SK-N-SH (cell line): Measurements from ENCODE around the gene CCNI2. TPM values are rescaled to one million over a fixed set of nuclear protein-coding genes. Genes with fewer than 3 reads are reported as not detected.

ENCODE experiments used
- CTCF ChIA-PET: fragments of 300-600, 350-600 bp; formaldehyde crosslinking; extraction: SDS; loops from one replicate; lab custom pipeline; 2021; lab: Yijun Ruan, JAX
- POLR2A ChIA-PET: fragments of 350-600 bp; sonication (Branson Sonifier 250); formaldehyde crosslinking; extraction: SDS; loops from one replicate; lab custom pipeline; 2020; ENCODE audit warnings: antibody characterized with exemption, inconsistent platforms; lab: Yijun Ruan, JAX
- DNase-seq: peaks from one replicate; pipeline ENCODE4 v3.0.0; 2012
- H2AFZ ChIP-seq: fragments of 200-600 bp; sonication (generic); 2 replicates; pipeline ENCODE4 v1.8.1; 2016; ENCODE audit warnings: antibody characterized with exemption, mild to moderate bottlenecking, low read depth
- H3F3A ChIP-seq: fragments of 200-600 bp; sonication (generic); replicated peaks from 2 replicates; pipeline ENCODE3; 2016; ENCODE audit warnings: antibody characterized with exemption, mild to moderate bottlenecking; ENCODE audit not compliant: insufficient read depth
- H3K27ac ChIP-seq, 2 experiments: fragments of 200-500 bp in 1 of 2; fragments of 200-600 bp in 1 of 2; sonication (Bioruptor generic) in 1 of 2; sonication (generic), shearing (Covaris generic) in 1 of 2; 2 replicates each; pipeline versions ENCODE4 v1.5.1 to v1.6.1; 2014 to 2016; ENCODE audit warnings: low read depth in 2 of 2, inconsistent platforms in 1 of 2, low read length in 1 of 2, mild to moderate bottlenecking in 1 of 2, mixed read lengths in 1 of 2
- H3K27me3 ChIP-seq: fragments of 200-600 bp; sonication (generic), shearing (Covaris generic); 2 replicates; pipeline ENCODE4 v1.6.1; 2016; ENCODE audit warnings: mixed run types; ENCODE audit not compliant: insufficient read depth
- H3K36me3 ChIP-seq, 2 experiments: fragments of 200-500 bp in 1 of 2; fragments of 200-600 bp in 1 of 2; sonication (Bioruptor generic) in 1 of 2; sonication (generic) in 1 of 2; replicated peaks in 1 of 2; 2 replicates each; pipeline versions ENCODE3 to v1.5.1; 2014 to 2016; ENCODE audit warnings: low read length in 1 of 2, mild to moderate bottlenecking in 1 of 2; ENCODE audit not compliant: insufficient read depth in 2 of 2, control insufficient read depth in 1 of 2
- H3K4me1 ChIP-seq, 2 experiments: fragments of 200-500 bp in 1 of 2; fragments of 200-600 bp in 1 of 2; sonication (Bioruptor generic) in 1 of 2; sonication (generic), shearing (Covaris generic) in 1 of 2; 2 replicates each; pipeline versions ENCODE4 v1.5.1 to v1.6.1; 2014 to 2016; ENCODE audit warnings: low read depth in 1 of 2, low read length in 1 of 2, mixed run types in 1 of 2; ENCODE audit not compliant: insufficient read depth in 2 of 2, control insufficient read depth in 1 of 2
- H3K4me2 ChIP-seq: fragments of 200-600 bp; sonication (generic), shearing (Covaris generic); 2 replicates; pipeline ENCODE4 v1.6.1; 2017; ENCODE audit warnings: mixed run types
- H3K4me3 ChIP-seq, 2 experiments: fragments of 200-500 bp in 1 of 2; fragments of 200-600 bp in 1 of 2; sonication (Bioruptor generic) in 1 of 2; sonication (generic), shearing (Covaris generic) in 1 of 2; 2 replicates each; pipeline versions ENCODE4 v1.5.1 to v1.8.1; 2014 to 2016; ENCODE audit warnings: low read depth in 2 of 2, inconsistent platforms in 1 of 2, low read length in 1 of 2, mild to moderate bottlenecking in 1 of 2, mixed read lengths in 1 of 2, moderate library complexity in 1 of 2
- H3K79me2 ChIP-seq: fragments of 200-600 bp; sonication (generic); 2 replicates; pipeline ENCODE4 v1.8.1; 2017; ENCODE audit warnings: mild to moderate bottlenecking; ENCODE audit not compliant: insufficient read depth
- H3K9ac ChIP-seq: fragments of 200-600 bp; sonication (generic); 2 replicates; pipeline ENCODE4 v1.6.1; 2017; ENCODE audit warnings: mixed run types
- H3K9me2 ChIP-seq: fragments of 200-600 bp; sonication (generic); 2 replicates; pipeline ENCODE4 v1.6.1; 2017; ENCODE audit warnings: mixed run types
- H3K9me3 ChIP-seq: fragments of 200-600 bp; sonication (generic); 2 replicates; pipeline ENCODE4 v1.6.1; 2017; ENCODE audit warnings: mixed run types, mild to moderate bottlenecking, moderate library complexity
- H4K20me1 ChIP-seq: fragments of 200-600 bp; sonication (generic); 2 replicates; pipeline ENCODE4 v1.6.1; 2017; ENCODE audit warnings: mild to moderate bottlenecking, mixed run types; ENCODE audit not compliant: insufficient read depth
- CHD2 ChIP-seq: fragments of 150-350 bp; IDR thresholded peaks from 2 replicates; pipeline ENCODE4 v1.6.1; 2018; ENCODE audit warnings: low read length; ENCODE audit not compliant: partially characterized antibody
- CTCF ChIP-seq: fragments of 200-600 bp; sonication (generic); IDR thresholded peaks from 2 replicates; pipeline ENCODE4 v1.6.1; 2017; ENCODE audit warnings: antibody characterized with exemption, mild to moderate bottlenecking, moderate library complexity
- ELF1 ChIP-seq: IDR thresholded peaks from 2 replicates; pipeline ENCODE4 v1.4.0; 2012
- EP300 ChIP-seq, 2 experiments: IDR thresholded peaks; 2 replicates each; pipeline versions ENCODE4 v1.4.0 to v1.6.1; 2012; ENCODE audit warnings: borderline replicate concordance in 1 of 2, low read depth in 1 of 2, low read length in 1 of 2
- EZH2phosphoT487 ChIP-seq: fragments of 200-600 bp; sonication (generic); IDR thresholded peaks from 2 replicates; pipeline ENCODE4 v1.6.1; 2017; ENCODE audit warnings: low read depth, mixed run types, mild to moderate bottlenecking, antibody characterized with exemption, moderate library complexity, borderline replicate concordance
- FOSL2 ChIP-seq: IDR thresholded peaks from 2 replicates; pipeline ENCODE4 v1.4.0; 2012; ENCODE audit warnings: low read depth, mild to moderate bottlenecking, moderate library complexity, borderline replicate concordance
- FOXM1 ChIP-seq: IDR thresholded peaks from 2 replicates; pipeline ENCODE4 v1.4.0; 2012; ENCODE audit warnings: low read depth, mild to moderate bottlenecking
- IRF3 ChIP-seq: fragments of 150-350 bp; IDR thresholded peaks from 2 replicates; pipeline ENCODE4 v1.6.1; 2016; ENCODE audit warnings: mild to moderate bottlenecking, low read depth, low read length
- JUND ChIP-seq: IDR thresholded peaks from 2 replicates; pipeline ENCODE4 v1.4.0; 2012
- MAX ChIP-seq: IDR thresholded peaks from 2 replicates; pipeline ENCODE4 v1.4.0; 2012; ENCODE audit warnings: low read depth
- MXI1 ChIP-seq: IDR thresholded peaks from 2 replicates; pipeline ENCODE4 v1.6.1; 2012; ENCODE audit warnings: mild to moderate bottlenecking, low read depth, low read length, improper control_type of control experiment
- NFIC ChIP-seq: IDR thresholded peaks from 2 replicates; pipeline ENCODE4 v1.4.0; 2012; ENCODE audit warnings: borderline replicate concordance
- RAD21 ChIP-seq: IDR thresholded peaks from 2 replicates; pipeline ENCODE4 v1.6.1; 2012; ENCODE audit warnings: mild to moderate bottlenecking, low read length
- RCOR1 ChIP-seq: fragments of 150-350 bp; IDR thresholded peaks from 2 replicates; pipeline ENCODE4 v1.6.1; 2017; ENCODE audit warnings: antibody characterized with exemption, low read length
- REST ChIP-seq: IDR thresholded peaks from 2 replicates; pipeline ENCODE4 v1.6.1; 2012; ENCODE audit warnings: mild to moderate bottlenecking, low read depth, low read length, moderate library complexity
- RXRA ChIP-seq: IDR thresholded peaks from 2 replicates; pipeline ENCODE4 v1.4.0; 2012; ENCODE audit warnings: low read depth, mild to moderate bottlenecking, borderline replicate concordance
- SIN3A ChIP-seq: IDR thresholded peaks from 2 replicates; pipeline ENCODE4 v1.6.1; 2012; ENCODE audit warnings: low read depth, mild to moderate bottlenecking, low read length, moderate library complexity, borderline replicate concordance
- SMC3 ChIP-seq: IDR thresholded peaks from 2 replicates; pipeline ENCODE4 v1.6.1; 2012; ENCODE audit warnings: low read depth, low read length, improper control_type of control experiment
- YY1 ChIP-seq: IDR thresholded peaks from 2 replicates; pipeline ENCODE4 v1.4.0; 2012; ENCODE audit warnings: low read depth, mild to moderate bottlenecking
- ZBTB33 ChIP-seq: IDR thresholded peaks from 2 replicates; pipeline ENCODE4 v1.4.0; 2012; ENCODE audit warnings: low read depth, borderline replicate concordance
- WGBS: methylation state at CpG from one replicate; pipeline ENCODE4 v1.1.6; 2017; ENCODE audit warnings: low lambda C conversion rate; 5-methylcytosine and 5-hydroxymethylcytosine counted together
- polyA plus RNA-seq, 3 experiments: library from polyadenylated mRNA; depleted of rRNA; stranded (reverse); fragments of >200 nt; gene quantifications; 2 replicates each; pipeline ENCODE4 v1.2.3, GENCODE V29; 2012

The CCNI2 gene
- polyA plus RNA-seq, 1 of the 3 experiments (the other 2 are of a cell fraction) = 0.05 TPM

- Histone ChIP-seq H3K27ac (no peak overlapping the region; a peak in 1 of 4 replicates), H3K27me3 (no peaks in the 10 kb centered on the region), H3K79me2 (peaks cover 45% of the 10 kb centered on the region), H3K4me2 (no peak overlapping the region), H3K4me3 (no peak overlapping the region), H3K9ac (no peak overlapping the region), H3K9me2 (no peaks in the 10 kb centered on the region), H4K20me1 (peaks cover 20% of the 10 kb centered on the region; the same call in 1 of the 2 replicates), H3F3A (no peaks in the 10 kb centered on the region), H3K9me3 (no peaks in the 10 kb centered on the region), H2AFZ (no peak overlapping the region), H3K4me1 (peaks cover 7 to 8% of the 10 kb centered on the region in 2 experiments; a peak in 2 of 4 replicates), H3K36me3 (peaks cover 5 to 40% of the 10 kb centered on the region in 2 experiments)
- no peak for TF ChIP-seq YY1
- no peak for TF ChIP-seq FOSL2
- no peak for TF ChIP-seq REST
- no peak for TF ChIP-seq RCOR1
- no peak for TF ChIP-seq EZH2phosphoT487
- TF ChIP-seq FOXM1 = no peak
- TF ChIP-seq CHD2 = no peak
- TF ChIP-seq RAD21 = no peak
- no peak for TF ChIP-seq ZBTB33
- no peak for TF ChIP-seq IRF3
- TF ChIP-seq ELF1 = no peak
- TF ChIP-seq CTCF = no peak
- TF ChIP-seq MAX = no peak
- TF ChIP-seq SIN3A = no peak
- no peak for TF ChIP-seq MXI1
- TF ChIP-seq SMC3 = no peak
- no peak for TF ChIP-seq JUND
- TF ChIP-seq RXRA = no peak
- TF ChIP-seq NFIC = no peak
- TF ChIP-seq EP300 (IDR thresholded peaks at IDR 0.05; ENCODE audit: borderline replicate concordance in 1 of 2, low read depth in 1 of 2, low read length in 1 of 2) = no peak
- 98% methylated on average over 10 of the region's 14 CpGs for WGBS
- CTCF ChIA-PET = interaction anchor here (1.0 to 4.6 kb wide), 4 partner anchors 11 to 54 kb away, joined by 3 to 34 read pairs (median 10); partner anchors contain the start of gene SEPTIN8
- POLR2A ChIA-PET = interaction anchor here (0.6 kb wide), 1 partner anchor 21 kb away, joined by 3 read pairs; no protein-coding TSS in a partner anchor
- DNase-seq = no peak
These were observed 19.0 kb downstream of the CCNI2 start for GRCh38 chr5:132766020-132766805.
